ENCODE results near the gene ATRNL1.

DNA sequence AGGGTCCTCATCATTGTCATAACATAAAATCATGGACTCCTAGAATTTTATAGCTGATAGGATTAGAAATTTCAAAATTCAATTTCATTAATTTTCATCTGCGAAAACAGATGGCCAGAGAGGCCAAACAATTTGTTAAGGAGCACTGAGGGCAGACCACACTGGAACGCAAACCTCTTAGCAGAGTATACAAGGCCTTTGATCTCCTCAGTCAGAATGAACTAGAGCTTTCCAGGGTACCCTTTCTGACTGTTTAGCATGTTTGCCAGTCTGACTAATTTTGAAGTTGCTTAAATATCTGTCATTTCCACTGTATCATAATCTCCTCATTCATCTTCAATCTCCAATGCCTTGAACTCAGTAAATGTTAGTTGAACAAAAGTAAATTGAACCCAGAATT, 41.9 kb upstream of the ATRNL1 start:
- TF ChIP-seq, protein P1, sequence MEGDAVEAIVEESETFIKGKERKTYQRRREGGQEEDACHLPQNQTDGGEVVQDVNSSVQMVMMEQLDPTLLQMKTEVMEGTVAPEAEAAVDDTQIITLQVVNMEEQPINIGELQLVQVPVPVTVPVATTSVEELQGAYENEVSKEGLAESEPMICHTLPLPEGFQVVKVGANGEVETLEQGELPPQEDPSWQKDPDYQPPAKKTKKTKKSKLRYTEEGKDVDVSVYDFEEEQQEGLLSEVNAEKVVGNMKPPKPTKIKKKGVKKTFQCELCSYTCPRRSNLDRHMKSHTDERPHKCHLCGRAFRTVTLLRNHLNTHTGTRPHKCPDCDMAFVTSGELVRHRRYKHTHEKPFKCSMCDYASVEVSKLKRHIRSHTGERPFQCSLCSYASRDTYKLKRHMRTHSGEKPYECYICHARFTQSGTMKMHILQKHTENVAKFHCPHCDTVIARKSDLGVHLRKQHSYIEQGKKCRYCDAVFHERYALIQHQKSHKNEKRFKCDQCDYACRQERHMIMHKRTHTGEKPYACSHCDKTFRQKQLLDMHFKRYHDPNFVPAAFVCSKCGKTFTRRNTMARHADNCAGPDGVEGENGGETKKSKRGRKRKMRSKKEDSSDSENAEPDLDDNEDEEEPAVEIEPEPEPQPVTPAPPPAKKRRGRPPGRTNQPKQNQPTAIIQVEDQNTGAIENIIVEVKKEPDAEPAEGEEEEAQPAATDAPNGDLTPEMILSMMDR (IDR thresholded peaks at IDR 0.05 in 8 of 11, conservative IDR thresholded peaks at IDR 0.05 in 3 of 11) = no peak
- TF ChIP-seq POLR2AphosphoS5 (IDR thresholded peaks at IDR 0.05) = no peak
